ENCODE data around the gene ADAM21. TPM values are rescaled to one million over a fixed set of nuclear protein-coding genes. Genes with fewer than 3 reads are reported as not detected.
"Not testable (repeated sequence)": the region's sequence is repeated elsewhere in the genome, so short reads cannot be mapped to it uniquely, and the experiment has no call there.

The ADAM21 gene
- total RNA-seq, 1 experiment from 2014 or later: not detected

DNA sequence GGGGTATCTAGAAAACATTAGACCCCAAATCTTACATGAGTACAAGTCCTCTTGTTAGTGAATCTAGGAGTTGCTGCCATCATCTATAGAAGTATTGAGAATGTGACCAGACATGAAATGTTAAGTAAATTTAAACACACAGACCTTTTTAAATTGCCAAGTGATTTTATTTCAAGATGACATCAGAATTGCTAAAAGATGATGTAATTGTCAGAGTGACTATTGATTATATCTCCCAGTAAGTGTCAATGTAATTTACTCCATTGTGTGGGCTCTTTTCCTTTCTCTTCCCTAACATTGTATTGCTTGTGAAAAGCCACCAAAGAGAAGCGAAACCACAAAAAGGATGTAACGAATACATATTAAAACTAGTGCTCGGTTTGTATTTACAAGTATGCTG lies 16.8 kb downstream of the ADAM21 start:
- Mint-ChIP-seq H3K4me1 (peaks cover 24% of the 10 kb centered on the region), H3K36me3 (peaks cover 12% of the 10 kb centered on the region), H3K27me3 (ENCODE audit: low read depth) (no peaks in the 10 kb centered on the region), H3K4me3 (no peak overlapping the region), H3K27ac (no peak overlapping the region), H3K9me3 (peaks cover 13% of the 10 kb centered on the region)
- POLR2A ChIA-PET: no interaction called here
- ATAC-seq (no peak), DNase-seq (ENCODE audit: low spot score) (no peak)
- CTCF ChIA-PET: no interaction called here
- TF ChIP-seq SOX15 (CRISPR knock-in tag; IDR thresholded peaks at IDR 0.05): no peak
- TF ChIP-seq, protein P1, sequence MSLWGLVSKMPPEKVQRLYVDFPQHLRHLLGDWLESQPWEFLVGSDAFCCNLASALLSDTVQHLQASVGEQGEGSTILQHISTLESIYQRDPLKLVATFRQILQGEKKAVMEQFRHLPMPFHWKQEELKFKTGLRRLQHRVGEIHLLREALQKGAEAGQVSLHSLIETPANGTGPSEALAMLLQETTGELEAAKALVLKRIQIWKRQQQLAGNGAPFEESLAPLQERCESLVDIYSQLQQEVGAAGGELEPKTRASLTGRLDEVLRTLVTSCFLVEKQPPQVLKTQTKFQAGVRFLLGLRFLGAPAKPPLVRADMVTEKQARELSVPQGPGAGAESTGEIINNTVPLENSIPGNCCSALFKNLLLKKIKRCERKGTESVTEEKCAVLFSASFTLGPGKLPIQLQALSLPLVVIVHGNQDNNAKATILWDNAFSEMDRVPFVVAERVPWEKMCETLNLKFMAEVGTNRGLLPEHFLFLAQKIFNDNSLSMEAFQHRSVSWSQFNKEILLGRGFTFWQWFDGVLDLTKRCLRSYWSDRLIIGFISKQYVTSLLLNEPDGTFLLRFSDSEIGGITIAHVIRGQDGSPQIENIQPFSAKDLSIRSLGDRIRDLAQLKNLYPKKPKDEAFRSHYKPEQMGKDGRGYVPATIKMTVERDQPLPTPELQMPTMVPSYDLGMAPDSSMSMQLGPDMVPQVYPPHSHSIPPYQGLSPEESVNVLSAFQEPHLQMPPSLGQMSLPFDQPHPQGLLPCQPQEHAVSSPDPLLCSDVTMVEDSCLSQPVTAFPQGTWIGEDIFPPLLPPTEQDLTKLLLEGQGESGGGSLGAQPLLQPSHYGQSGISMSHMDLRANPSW (CRISPR knock-in tag; conservative IDR thresholded peaks at IDR 0.05; ENCODE audit: low read depth): no peak
- no peak for TF ChIP-seq NFATC4 (CRISPR knock-in tag; IDR thresholded peaks at IDR 0.05)
- TF ChIP-seq TEAD1 (CRISPR knock-in tag; IDR thresholded peaks at IDR 0.05): no peak
- no peak for TF ChIP-seq ZNF232 (CRISPR knock-in tag; IDR thresholded peaks at IDR 0.05)
- TF ChIP-seq E2F4 (CRISPR knock-in tag; IDR thresholded peaks at IDR 0.05; ENCODE audit: borderline replicate concordance, low read depth): no peak
- TF ChIP-seq, protein P2, sequence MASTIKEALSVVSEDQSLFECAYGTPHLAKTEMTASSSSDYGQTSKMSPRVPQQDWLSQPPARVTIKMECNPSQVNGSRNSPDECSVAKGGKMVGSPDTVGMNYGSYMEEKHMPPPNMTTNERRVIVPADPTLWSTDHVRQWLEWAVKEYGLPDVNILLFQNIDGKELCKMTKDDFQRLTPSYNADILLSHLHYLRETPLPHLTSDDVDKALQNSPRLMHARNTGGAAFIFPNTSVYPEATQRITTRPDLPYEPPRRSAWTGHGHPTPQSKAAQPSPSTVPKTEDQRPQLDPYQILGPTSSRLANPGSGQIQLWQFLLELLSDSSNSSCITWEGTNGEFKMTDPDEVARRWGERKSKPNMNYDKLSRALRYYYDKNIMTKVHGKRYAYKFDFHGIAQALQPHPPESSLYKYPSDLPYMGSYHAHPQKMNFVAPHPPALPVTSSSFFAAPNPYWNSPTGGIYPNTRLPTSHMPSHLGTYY (CRISPR knock-in tag; IDR thresholded peaks at IDR 0.05): no peak
- no peak for TF ChIP-seq JAZF1 (CRISPR knock-in tag; IDR thresholded peaks at IDR 0.05)
- TF ChIP-seq GRHL2 (CRISPR knock-in tag; IDR thresholded peaks at IDR 0.05; ENCODE audit: insufficient replicate concordance, severe bottlenecking): no peak
- no peak for TF ChIP-seq MXD4 (CRISPR knock-in tag; IDR thresholded peaks at IDR 0.05; ENCODE audit: borderline replicate concordance)

DNA sequence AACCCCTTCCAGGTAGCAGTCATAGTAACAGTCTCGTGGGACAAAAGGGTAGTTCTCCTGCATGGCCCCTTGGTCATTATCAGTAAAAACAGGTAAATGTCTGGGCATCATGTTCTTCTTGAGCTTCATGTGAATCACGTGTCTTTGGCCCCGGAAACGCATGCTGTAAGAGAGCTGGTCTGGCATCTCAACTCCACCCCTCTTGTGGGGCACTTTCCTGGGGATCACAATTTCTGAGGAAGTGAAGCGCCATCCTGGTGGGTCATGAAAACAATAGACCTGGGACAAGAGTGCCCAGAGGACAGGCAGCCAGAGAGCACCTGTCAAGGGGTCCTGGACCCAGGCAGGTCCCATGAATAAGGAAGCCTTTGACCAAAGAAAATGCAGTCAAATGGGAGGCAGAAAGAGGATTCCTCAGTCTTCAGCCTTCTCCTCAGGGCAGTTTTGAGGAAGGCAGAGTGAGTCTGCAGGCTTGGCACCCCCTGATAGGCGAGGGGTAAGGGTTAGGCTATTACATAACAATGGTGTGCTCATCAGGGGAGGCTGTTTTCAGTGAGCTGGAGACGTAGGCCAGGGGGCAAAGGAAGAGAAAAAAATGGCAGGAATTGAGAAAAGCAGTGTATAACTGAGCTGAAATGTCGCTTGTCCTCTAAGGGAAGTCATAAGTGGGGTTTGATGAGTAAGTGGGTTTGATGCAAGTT lies 19.0 kb downstream of the ADAM21 start:
- CTCF ChIA-PET; H3K27me3 Mint-ChIP-seq (ENCODE audit: low read depth); POLR2A ChIA-PET: not testable (repeated sequence)
- peaks cover 15% of the 10 kb centered on the region for H3K36me3 Mint-ChIP-seq
- peaks cover 16% of the 10 kb centered on the region for H3K9me3 Mint-ChIP-seq
- peak overlapping the region; percentile 6 for H3K4me3 Mint-ChIP-seq
- DNase-seq (ENCODE audit: low spot score): peak; percentile 27
- TF ChIP-seq MAX (CRISPR knock-in tag; IDR thresholded peaks at IDR 0.05): 0 out of 2 replicates have a peak, but pooled peaks have one; percentile 35
- H3K4me1 Mint-ChIP-seq: peaks cover 28% of the 10 kb centered on the region
- peak; percentile 100 for ATAC-seq
- H3K27ac Mint-ChIP-seq: peak overlapping the region; percentile 94

DNA sequence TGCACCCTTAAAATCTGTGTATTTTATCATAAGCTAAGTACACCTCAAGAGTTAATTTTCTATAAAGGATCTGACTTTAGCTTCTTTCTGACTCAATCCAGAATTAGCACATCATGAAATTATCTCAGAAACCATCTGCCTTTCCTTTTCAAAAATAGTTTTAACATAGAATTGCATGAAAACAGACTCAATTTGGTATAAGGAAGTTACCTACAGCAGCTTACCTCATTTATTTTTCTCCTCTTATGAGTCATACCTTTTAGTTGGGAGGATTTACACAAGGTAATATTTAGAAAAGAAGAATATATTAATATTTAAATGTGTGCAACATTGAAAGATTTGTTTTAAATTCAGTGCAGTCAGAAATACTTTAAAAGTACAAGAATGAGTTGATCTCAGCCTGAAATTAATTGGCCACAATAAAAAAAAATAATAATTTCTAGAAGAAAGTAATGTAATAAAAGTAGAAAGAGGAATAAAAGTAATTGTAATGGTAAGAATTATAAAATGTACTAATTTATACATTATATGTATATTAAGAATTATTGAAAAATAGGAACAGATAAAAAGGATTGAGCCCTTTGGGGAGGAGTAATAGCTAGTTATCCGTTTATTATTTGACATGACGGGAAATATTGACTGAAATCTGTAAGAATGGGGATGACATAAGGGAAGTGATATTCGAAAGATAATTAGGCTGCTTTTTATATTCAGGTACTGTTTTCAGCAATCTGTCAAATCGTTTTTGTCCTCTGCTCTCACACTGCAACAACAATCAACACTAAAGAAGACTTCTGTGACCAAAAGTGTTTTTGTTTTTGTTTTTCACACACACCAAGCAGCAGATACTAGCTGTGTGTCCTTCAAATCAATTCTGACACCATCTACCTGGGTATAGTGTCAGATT lies 20.5 kb downstream of the ADAM21 start:
- H3K27me3 Mint-ChIP-seq (ENCODE audit: low read depth): peaks cover 3% of the 10 kb centered on the region; the same call in 1 of the 2 replicates
- no peak overlapping the region for H3K4me3 Mint-ChIP-seq
- no peak for ATAC-seq
- H3K9me3 Mint-ChIP-seq: peaks cover 23% of the 10 kb centered on the region
- H3K27ac Mint-ChIP-seq: peak overlapping the region; percentile 25; the same call in 1 of the 2 replicates
- H3K36me3 Mint-ChIP-seq: peaks cover 24% of the 10 kb centered on the region
- DNase-seq (ENCODE audit: low spot score): no peak
- ChIA-PET CTCF (no interaction called here), POLR2A (no interaction called here)
- H3K4me1 Mint-ChIP-seq: peaks cover 28% of the 10 kb centered on the region
- no peak for TF ChIP-seq SMAD3 (CRISPR knock-in tag; IDR thresholded peaks at IDR 0.05; ENCODE audit: borderline replicate concordance)
- TF ChIP-seq EMX1 (CRISPR knock-in tag; IDR thresholded peaks at IDR 0.05): no peak
- no peak for TF ChIP-seq GRHL2 (CRISPR knock-in tag; IDR thresholded peaks at IDR 0.05; ENCODE audit: insufficient replicate concordance, severe bottlenecking)
- TF ChIP-seq FOXP4 (CRISPR knock-in tag; IDR thresholded peaks at IDR 0.05): no peak
- TF ChIP-seq, protein P3, sequence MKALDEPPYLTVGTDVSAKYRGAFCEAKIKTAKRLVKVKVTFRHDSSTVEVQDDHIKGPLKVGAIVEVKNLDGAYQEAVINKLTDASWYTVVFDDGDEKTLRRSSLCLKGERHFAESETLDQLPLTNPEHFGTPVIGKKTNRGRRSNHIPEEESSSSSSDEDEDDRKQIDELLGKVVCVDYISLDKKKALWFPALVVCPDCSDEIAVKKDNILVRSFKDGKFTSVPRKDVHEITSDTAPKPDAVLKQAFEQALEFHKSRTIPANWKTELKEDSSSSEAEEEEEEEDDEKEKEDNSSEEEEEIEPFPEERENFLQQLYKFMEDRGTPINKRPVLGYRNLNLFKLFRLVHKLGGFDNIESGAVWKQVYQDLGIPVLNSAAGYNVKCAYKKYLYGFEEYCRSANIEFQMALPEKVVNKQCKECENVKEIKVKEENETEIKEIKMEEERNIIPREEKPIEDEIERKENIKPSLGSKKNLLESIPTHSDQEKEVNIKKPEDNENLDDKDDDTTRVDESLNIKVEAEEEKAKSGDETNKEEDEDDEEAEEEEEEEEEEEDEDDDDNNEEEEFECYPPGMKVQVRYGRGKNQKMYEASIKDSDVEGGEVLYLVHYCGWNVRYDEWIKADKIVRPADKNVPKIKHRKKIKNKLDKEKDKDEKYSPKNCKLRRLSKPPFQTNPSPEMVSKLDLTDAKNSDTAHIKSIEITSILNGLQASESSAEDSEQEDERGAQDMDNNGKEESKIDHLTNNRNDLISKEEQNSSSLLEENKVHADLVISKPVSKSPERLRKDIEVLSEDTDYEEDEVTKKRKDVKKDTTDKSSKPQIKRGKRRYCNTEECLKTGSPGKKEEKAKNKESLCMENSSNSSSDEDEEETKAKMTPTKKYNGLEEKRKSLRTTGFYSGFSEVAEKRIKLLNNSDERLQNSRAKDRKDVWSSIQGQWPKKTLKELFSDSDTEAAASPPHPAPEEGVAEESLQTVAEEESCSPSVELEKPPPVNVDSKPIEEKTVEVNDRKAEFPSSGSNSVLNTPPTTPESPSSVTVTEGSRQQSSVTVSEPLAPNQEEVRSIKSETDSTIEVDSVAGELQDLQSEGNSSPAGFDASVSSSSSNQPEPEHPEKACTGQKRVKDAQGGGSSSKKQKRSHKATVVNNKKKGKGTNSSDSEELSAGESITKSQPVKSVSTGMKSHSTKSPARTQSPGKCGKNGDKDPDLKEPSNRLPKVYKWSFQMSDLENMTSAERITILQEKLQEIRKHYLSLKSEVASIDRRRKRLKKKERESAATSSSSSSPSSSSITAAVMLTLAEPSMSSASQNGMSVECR (CRISPR knock-in tag; IDR thresholded peaks at IDR 0.05; ENCODE audit: borderline replicate concordance): no peak
- TF ChIP-seq, protein P4, sequence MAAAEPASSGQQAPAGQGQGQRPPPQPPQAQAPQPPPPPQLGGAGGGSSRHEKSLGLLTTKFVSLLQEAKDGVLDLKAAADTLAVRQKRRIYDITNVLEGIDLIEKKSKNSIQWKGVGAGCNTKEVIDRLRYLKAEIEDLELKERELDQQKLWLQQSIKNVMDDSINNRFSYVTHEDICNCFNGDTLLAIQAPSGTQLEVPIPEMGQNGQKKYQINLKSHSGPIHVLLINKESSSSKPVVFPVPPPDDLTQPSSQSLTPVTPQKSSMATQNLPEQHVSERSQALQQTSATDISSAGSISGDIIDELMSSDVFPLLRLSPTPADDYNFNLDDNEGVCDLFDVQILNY (CRISPR knock-in tag; IDR thresholded peaks at IDR 0.05): no peak
- no peak for TF ChIP-seq MXD4 (CRISPR knock-in tag; IDR thresholded peaks at IDR 0.05; ENCODE audit: borderline replicate concordance)

Measured in WTC11 (cell line).